SK-N-SH treated with all-trans-retinoic acid at 6 μM for 48 hours (cell line): ENCODE measurements around the gene GABBR2.

Source experiments
- BACH2 ChIP-seq: fragments of 250-450 bp; sonication (Bioruptor Pico); IDR thresholded peaks from 2 replicates; pipeline ENCODE4 v1.9.0; 2021; ENCODE audit warnings: mild to moderate bottlenecking, borderline replicate concordance
- ISL1 ChIP-seq: fragments of 250-450 bp; sonication (Bioruptor Pico); IDR thresholded peaks from 2 replicates; pipeline ENCODE4 v2.1.2; 2022; ENCODE audit warnings: mild to moderate bottlenecking, moderate library complexity
- ZFP3 ChIP-seq: fragments of 250-450 bp; sonication (Bioruptor Pico); IDR thresholded peaks from 2 replicates; pipeline ENCODE4 v1.5.0; 2020; ENCODE audit warnings: mild to moderate bottlenecking, moderate library complexity
- ZNF8 ChIP-seq: fragments of 450-650 bp; formaldehyde crosslinking; IDR thresholded peaks from 2 replicates; pipeline ENCODE4 v1.5.0; 2020; ENCODE audit warnings: mild to moderate bottlenecking, moderate library complexity
- TF ChIP-seq, protein P1 (sequence below): fragments of 250-450 bp; sonication (Bioruptor Pico); IDR thresholded peaks from 2 replicates; pipeline ENCODE4 v1.8.0; 2020; ENCODE audit warnings: mild to moderate bottlenecking, moderate library complexity, borderline replicate concordance
- TF ChIP-seq, protein P2 (sequence below): fragments of 250-450 bp; sonication (Bioruptor Pico); IDR thresholded peaks from 2 replicates; pipeline ENCODE4 v1.5.1; 2021; ENCODE audit warnings: mild to moderate bottlenecking, moderate library complexity
- TF ChIP-seq, protein P3 (sequence below): fragments of 250-450 bp; sonication (Bioruptor Pico); IDR thresholded peaks from 2 replicates; pipeline ENCODE4 v1.5.1; 2020; ENCODE audit warnings: low read depth, mild to moderate bottlenecking, moderate library complexity

DNA sequence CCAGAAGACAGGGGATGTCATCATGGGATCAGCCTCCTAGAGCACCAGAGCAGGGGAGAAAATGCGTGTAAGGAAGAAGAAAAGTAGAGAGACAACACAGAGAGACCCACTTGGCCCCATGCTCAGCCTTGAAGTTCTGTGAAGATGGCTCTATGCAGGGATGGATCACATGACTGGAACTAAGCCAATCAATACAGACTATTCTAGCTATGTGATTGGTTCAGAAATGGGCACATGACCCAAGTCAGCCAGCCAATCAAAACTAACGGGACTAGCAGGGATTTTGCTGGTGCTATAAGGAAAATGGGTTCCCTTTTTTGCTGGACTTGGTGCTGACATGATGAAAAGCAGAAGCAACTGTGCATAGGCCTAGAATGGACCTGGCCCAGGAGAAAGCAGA is 280.3 kb downstream of the GABBR2 start:
- TF ChIP-seq ZFP3 (no peak), ZNF8 (CRISPR knock-in tag) (no peak), BACH2 (CRISPR knock-in tag) (no peak), ISL1 (CRISPR knock-in tag) (no peak)
- TF ChIP-seq, protein P1, sequence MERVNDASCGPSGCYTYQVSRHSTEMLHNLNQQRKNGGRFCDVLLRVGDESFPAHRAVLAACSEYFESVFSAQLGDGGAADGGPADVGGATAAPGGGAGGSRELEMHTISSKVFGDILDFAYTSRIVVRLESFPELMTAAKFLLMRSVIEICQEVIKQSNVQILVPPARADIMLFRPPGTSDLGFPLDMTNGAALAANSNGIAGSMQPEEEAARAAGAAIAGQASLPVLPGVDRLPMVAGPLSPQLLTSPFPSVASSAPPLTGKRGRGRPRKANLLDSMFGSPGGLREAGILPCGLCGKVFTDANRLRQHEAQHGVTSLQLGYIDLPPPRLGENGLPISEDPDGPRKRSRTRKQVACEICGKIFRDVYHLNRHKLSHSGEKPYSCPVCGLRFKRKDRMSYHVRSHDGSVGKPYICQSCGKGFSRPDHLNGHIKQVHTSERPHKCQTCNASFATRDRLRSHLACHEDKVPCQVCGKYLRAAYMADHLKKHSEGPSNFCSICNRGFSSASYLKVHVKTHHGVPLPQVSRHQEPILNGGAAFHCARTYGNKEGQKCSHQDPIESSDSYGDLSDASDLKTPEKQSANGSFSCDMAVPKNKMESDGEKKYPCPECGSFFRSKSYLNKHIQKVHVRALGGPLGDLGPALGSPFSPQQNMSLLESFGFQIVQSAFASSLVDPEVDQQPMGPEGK (CRISPR knock-in tag), result no peak
- TF ChIP-seq, protein P2, sequence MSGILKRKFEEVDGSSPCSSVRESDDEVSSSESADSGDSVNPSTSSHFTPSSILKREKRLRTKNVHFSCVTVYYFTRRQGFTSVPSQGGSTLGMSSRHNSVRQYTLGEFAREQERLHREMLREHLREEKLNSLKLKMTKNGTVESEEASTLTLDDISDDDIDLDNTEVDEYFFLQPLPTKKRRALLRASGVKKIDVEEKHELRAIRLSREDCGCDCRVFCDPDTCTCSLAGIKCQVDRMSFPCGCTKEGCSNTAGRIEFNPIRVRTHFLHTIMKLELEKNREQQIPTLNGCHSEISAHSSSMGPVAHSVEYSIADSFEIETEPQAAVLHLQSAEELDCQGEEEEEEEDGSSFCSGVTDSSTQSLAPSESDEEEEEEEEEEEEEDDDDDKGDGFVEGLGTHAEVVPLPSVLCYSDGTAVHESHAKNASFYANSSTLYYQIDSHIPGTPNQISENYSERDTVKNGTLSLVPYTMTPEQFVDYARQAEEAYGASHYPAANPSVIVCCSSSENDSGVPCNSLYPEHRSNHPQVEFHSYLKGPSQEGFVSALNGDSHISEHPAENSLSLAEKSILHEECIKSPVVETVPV (CRISPR knock-in tag), result no peak
- TF ChIP-seq, protein P3, sequence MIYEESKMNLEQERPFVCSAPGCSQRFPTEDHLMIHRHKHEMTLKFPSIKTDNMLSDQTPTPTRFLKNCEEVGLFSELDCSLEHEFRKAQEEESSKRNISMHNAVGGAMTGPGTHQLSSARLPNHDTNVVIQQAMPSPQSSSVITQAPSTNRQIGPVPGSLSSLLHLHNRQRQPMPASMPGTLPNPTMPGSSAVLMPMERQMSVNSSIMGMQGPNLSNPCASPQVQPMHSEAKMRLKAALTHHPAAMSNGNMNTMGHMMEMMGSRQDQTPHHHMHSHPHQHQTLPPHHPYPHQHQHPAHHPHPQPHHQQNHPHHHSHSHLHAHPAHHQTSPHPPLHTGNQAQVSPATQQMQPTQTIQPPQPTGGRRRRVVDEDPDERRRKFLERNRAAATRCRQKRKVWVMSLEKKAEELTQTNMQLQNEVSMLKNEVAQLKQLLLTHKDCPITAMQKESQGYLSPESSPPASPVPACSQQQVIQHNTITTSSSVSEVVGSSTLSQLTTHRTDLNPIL (CRISPR knock-in tag), result no peak
